Cardiac muscle cell (in vitro differentiated cells and primary cell): ENCODE data around the gene AGPS. TPM values are rescaled to one million over a fixed set of nuclear protein-coding genes. Genes with fewer than 3 reads are reported as not detected.
"Not testable (repeated sequence)": the region's sequence is repeated elsewhere in the genome, so short reads cannot be mapped to it uniquely, and the experiment has no call there.

Experiments used
- DNase-seq, 2 donors: peaks; one replicate each; pipeline versions ENCODE4 v3.0.0 to v3.0.0-alpha.2; 2010 to 2017; ENCODE audit warnings: low read depth in 1 of 2, low spot score in 1 of 2
- H3K27ac ChIP-seq: fragments of 200-600 bp; sonication (generic); 2 replicates; pipeline ENCODE4 v1.5.1; 2016
- H3K27me3 ChIP-seq: fragments of 200-600 bp; sonication (generic); 2 replicates; pipeline ENCODE4 v1.6.0; 2016; ENCODE audit warnings: control low read depth
- H3K36me3 ChIP-seq: fragments of 200-600 bp; sonication (generic); 2 replicates; pipeline ENCODE4 v1.5.1; 2016; ENCODE audit warnings: control low read depth
- H3K4me1 ChIP-seq: fragments of 200-600 bp; sonication (generic); 2 replicates; pipeline ENCODE4 v1.8.1; 2017; ENCODE audit warnings: low read depth, mild to moderate bottlenecking, mixed run types
- H3K4me3 ChIP-seq: fragments of 200-600 bp; sonication (generic); 2 replicates; pipeline ENCODE4 v1.5.1; 2016; ENCODE audit warnings: mild to moderate bottlenecking
- H3K9me3 ChIP-seq: fragments of 200-600 bp; sonication (generic); 2 replicates; pipeline ENCODE4 v1.5.1; 2017; ENCODE audit warnings: low read depth, mild to moderate bottlenecking, control low read depth
- polyA plus RNA-seq: library from polyadenylated mRNA; unstranded; fragments of >200 nt; fragmentation: Nextera tagmentation; extraction: Ambion mirVana; gene quantifications from 2 replicates; pipeline ENCODE4 v1.2.1, GENCODE V29; 2016
- total RNA-seq: library from RNA; depleted of rRNA; stranded (reverse); fragments of >200 nt; gene quantifications from 2 replicates; pipeline ENCODE4 v1.2.3, GENCODE V29; 2016
- TF ChIP-seq, protein P1 (sequence below): IDR thresholded peaks from 2 replicates; pipeline ENCODE4 v1.5.1; 2012; ENCODE audit warnings: low read depth, mild to moderate bottlenecking, low read length

AGPS gene
- total and polyA plus RNA-seq, 2 experiments from 2014 or later = 13.6 to 86.3 TPM

DNA sequence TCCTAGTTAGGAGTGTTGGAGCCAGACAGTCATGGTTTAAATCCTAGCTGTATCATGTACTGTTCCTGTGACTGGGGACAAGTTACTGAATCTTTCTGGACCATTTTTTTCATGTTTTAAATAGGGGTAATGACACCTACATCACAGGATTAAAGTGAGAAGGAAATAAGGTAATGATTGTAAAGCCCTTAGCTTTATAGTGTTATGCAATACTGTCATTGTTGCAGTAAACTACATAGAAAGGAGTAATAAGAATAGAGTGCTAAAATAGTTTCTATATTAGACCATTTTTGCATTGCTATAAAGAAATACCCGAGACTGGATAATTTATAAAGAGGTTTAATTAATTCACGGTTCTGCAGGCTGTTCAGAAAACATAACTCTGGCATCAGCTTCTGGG is 14.5 kb downstream of the AGPS start:
- TF ChIP-seq, protein P1, sequence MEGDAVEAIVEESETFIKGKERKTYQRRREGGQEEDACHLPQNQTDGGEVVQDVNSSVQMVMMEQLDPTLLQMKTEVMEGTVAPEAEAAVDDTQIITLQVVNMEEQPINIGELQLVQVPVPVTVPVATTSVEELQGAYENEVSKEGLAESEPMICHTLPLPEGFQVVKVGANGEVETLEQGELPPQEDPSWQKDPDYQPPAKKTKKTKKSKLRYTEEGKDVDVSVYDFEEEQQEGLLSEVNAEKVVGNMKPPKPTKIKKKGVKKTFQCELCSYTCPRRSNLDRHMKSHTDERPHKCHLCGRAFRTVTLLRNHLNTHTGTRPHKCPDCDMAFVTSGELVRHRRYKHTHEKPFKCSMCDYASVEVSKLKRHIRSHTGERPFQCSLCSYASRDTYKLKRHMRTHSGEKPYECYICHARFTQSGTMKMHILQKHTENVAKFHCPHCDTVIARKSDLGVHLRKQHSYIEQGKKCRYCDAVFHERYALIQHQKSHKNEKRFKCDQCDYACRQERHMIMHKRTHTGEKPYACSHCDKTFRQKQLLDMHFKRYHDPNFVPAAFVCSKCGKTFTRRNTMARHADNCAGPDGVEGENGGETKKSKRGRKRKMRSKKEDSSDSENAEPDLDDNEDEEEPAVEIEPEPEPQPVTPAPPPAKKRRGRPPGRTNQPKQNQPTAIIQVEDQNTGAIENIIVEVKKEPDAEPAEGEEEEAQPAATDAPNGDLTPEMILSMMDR = no peak
- DNase-seq = no peak
- H3K27me3 ChIP-seq = no peaks in the 10 kb centered on the region
- H3K4me3 ChIP-seq = no peak overlapping the region
- no peaks in the 10 kb centered on the region for H3K4me1 ChIP-seq
- no peaks in the 10 kb centered on the region for H3K36me3 ChIP-seq
- no peaks in the 10 kb centered on the region for H3K9me3 ChIP-seq
- no peak overlapping the region for H3K27ac ChIP-seq

DNA sequence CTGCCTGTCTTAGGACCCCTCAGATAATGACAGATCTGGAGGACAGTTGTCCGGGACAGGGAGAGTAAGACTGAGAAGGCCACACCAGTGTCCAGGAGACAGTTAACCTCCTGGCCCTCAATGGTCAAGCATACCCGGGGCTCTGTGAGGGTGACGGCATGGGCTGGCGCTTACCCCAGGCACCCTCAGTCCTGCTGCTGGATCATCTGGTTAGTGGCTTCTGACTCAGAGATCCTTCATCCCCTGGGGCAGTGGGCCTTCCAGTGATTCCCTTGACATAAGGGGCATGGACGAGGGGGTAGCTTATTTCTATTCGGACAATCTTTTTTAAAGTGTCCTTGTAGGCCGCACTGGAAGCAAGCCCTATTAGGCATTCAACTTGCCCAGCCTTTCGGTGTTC is 18.1 kb downstream of the AGPS start:
- not testable (repeated sequence) for H3K27me3 ChIP-seq, H3K9me3 ChIP-seq, H3K36me3 ChIP-seq, H3K4me1 ChIP-seq, H3K4me3 ChIP-seq, H3K27ac ChIP-seq, DNase-seq

DNA sequence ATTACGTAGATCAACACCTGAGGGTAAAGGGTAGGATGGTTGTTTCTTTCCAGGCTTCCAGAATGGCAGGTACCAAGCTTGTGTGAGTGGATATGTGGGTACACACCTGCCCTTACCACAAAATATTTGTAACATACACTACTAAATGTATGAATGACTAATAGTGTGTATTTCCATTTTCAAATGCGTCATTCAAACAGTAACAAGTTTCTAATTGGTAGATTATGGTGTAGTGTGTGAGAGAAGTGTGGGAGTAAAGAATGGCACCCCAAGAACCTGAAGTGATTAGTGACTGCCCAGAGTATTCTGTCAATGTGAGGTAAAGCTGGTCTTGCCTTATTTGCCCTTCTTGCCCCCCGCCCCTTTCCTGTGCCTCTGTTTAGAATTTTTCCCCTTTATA is 21.1 kb downstream of the AGPS start:
- H3K4me3 ChIP-seq = no peak overlapping the region
- TF ChIP-seq, protein P1 = no peak
- H3K36me3 ChIP-seq = no peaks in the 10 kb centered on the region
- no peaks in the 10 kb centered on the region for H3K4me1 ChIP-seq
- H3K27ac ChIP-seq = no peak overlapping the region
- no peaks in the 10 kb centered on the region for H3K9me3 ChIP-seq
- no peak for DNase-seq
- H3K27me3 ChIP-seq = no peaks in the 10 kb centered on the region

DNA sequence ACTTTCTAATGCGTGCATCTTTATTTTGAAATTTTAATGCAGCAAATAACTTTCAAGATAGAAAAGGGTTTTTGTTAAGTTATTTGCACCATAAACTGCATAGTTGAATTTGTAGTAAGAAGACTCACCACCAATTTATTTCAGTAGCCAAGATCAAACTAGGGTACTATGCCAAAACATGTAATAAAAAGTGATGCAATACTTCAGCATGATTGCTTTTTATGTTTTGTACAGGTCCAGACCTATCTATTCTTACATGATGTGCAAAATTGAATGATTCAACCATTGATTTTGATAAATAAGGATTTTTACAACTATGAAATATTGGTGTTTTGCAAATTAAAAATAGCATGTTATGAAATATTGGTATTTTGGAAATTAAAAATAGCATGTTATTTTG is 26.7 kb downstream of the AGPS start:
- TF ChIP-seq, protein P1 = no peak
- H3K9me3 ChIP-seq = no peaks in the 10 kb centered on the region
- no peak overlapping the region for H3K27ac ChIP-seq
- H3K27me3 ChIP-seq = no peaks in the 10 kb centered on the region
- no peak overlapping the region for H3K4me3 ChIP-seq
- no peaks in the 10 kb centered on the region for H3K4me1 ChIP-seq
- peak in 1 of 2 donors; percentile 69 for DNase-seq
- no peaks in the 10 kb centered on the region for H3K36me3 ChIP-seq

DNA sequence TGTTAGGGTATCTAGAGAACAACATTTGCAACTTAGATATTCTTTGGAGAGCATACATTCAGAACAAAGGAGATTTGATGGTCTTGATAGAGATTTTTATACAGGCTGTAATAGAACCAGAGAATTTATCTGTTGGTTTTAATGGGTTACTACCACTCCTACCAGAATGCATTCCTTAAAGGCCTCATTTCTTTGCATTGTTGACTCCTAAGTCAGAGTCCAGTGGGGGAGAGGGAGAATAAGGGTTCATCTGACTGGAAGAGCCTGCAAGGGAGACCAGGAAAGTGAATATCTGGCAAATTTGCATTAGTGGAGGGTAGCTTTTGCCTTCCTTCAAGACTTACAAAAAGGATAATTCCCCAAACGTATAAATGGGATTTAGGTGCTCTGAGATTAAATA is 29.7 kb downstream of the AGPS start:
- no peaks in the 10 kb centered on the region for H3K36me3 ChIP-seq
- H3K27me3 ChIP-seq = no peaks in the 10 kb centered on the region
- no peaks in the 10 kb centered on the region for H3K9me3 ChIP-seq
- no peak overlapping the region for H3K27ac ChIP-seq
- no peak overlapping the region for H3K4me3 ChIP-seq
- TF ChIP-seq, protein P1 = no peak
- DNase-seq = no peak
- H3K4me1 ChIP-seq = no peaks in the 10 kb centered on the region

DNA sequence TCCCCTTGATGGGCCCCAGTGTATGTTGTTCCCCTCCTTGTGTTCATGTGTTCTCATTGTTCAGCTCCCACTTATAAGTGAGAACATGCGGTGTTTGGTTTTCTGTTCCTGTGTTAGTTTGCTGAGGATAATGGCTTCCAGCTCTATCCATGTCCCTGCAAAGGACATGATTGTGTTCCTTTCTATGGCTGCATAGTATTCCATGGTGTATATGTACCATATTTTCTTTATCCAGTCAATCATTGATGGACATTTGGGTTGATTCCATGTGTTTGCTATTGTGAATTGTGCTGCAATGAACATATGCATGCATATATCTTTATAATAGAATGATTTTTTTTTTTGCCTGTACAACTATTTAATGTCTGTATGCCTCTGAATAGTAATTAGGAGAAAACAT is 31.5 kb downstream of the AGPS start:
- not testable (repeated sequence) for H3K36me3 ChIP-seq, H3K9me3 ChIP-seq, H3K4me3 ChIP-seq, H3K27ac ChIP-seq, DNase-seq, H3K27me3 ChIP-seq, H3K4me1 ChIP-seq

DNA sequence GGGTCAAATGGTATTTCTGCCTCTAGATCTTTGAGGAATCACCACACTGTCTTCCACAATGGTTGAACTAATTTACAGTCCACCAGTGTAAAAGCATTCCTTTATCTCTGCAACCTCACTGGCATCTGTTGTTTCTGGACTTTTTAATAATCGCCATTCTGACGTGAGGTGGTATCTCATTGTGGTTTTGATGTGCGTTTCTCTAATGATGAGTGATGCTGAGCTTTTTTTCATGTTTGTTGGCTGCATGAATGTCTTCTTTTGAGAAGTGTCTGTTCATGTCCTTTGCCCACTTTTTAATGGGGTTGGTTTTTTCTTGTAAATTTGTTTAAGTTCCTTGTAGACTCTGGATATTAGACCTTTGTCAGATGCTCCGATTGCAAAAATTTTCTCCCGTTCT is 32.0 kb downstream of the AGPS start:
- not testable (repeated sequence) for H3K36me3 ChIP-seq, H3K4me1 ChIP-seq, H3K27ac ChIP-seq, H3K9me3 ChIP-seq, H3K27me3 ChIP-seq, H3K4me3 ChIP-seq
- DNase-seq = peak in 1 of 2 donors; percentile 28
